Measurements from ENCODE around the gene RAN. TPM values are rescaled to one million over a fixed set of nuclear protein-coding genes. Genes with fewer than 3 reads are reported as not detected.

RAN gene
- total RNA-seq, 1 donor from 2014 or later: 803 TPM

GRCh38 chr12:130835011-130835410, 36.9 kb upstream of the RAN start:
- no peak for DNase-seq (ENCODE audit: low spot score, unreplicated experiment)
- H3K4me3 Mint-ChIP-seq (ENCODE audit: low read depth): no peak overlapping the region
- H3K27ac Mint-ChIP-seq: no peak overlapping the region
- H3K36me3 Mint-ChIP-seq (ENCODE audit: insufficient read depth): no peaks in the 10 kb centered on the region
- no peak for TF ChIP-seq CTCF (IDR thresholded peaks at IDR 0.05; ENCODE audit: unreplicated experiment)
- H3K4me1 Mint-ChIP-seq (ENCODE audit: low read depth): peaks cover 35% of the 10 kb centered on the region
- peaks cover 15% of the 10 kb centered on the region for H3K27me3 Mint-ChIP-seq
- H3K9me3 Mint-ChIP-seq (ENCODE audit: low read depth): no peaks in the 10 kb centered on the region

GRCh38 chr12:130835436-130835835, 36.4 kb upstream of the RAN start:
- Mint-ChIP-seq H3K4me1 (ENCODE audit: low read depth) (peaks cover 34% of the 10 kb centered on the region), H3K27me3 (peaks cover 15% of the 10 kb centered on the region), H3K9me3 (ENCODE audit: low read depth) (no peaks in the 10 kb centered on the region), H3K36me3 (ENCODE audit: insufficient read depth) (no peaks in the 10 kb centered on the region), H3K27ac (no peak overlapping the region), H3K4me3 (ENCODE audit: low read depth) (no peak overlapping the region)
- TF ChIP-seq CTCF (IDR thresholded peaks at IDR 0.05; ENCODE audit: unreplicated experiment): no peak
- no peak for DNase-seq (ENCODE audit: low spot score, unreplicated experiment)

GRCh38 chr12:130838284-130838950, 33.4 kb upstream of the RAN start:
- peaks cover 25% of the 10 kb centered on the region for H3K4me1 Mint-ChIP-seq (ENCODE audit: low read depth)
- H3K27me3 Mint-ChIP-seq: peaks cover 12% of the 10 kb centered on the region
- H3K4me3 Mint-ChIP-seq (ENCODE audit: low read depth): peak overlapping the region; percentile 81
- no peak for TF ChIP-seq CTCF (IDR thresholded peaks at IDR 0.05; ENCODE audit: unreplicated experiment)
- no peaks in the 10 kb centered on the region for H3K36me3 Mint-ChIP-seq (ENCODE audit: insufficient read depth)
- no peak for DNase-seq (ENCODE audit: low spot score, unreplicated experiment)
- no peaks in the 10 kb centered on the region for H3K9me3 Mint-ChIP-seq (ENCODE audit: low read depth)
- peak overlapping the region; percentile 84 for H3K27ac Mint-ChIP-seq

- no peaks in the 10 kb centered on the region for H3K9me3 Mint-ChIP-seq (ENCODE audit: low read depth)
- peak within 1 kb of the TSS; percentile 84 for H3K27ac Mint-ChIP-seq
- H3K27me3 Mint-ChIP-seq: peaks cover 12% of the 10 kb centered on the region
- no peaks in the 10 kb centered on the region for H3K36me3 Mint-ChIP-seq (ENCODE audit: insufficient read depth)
- DNase-seq (ENCODE audit: low spot score, unreplicated experiment): peak; percentile 83
- TF ChIP-seq CTCF (IDR thresholded peaks at IDR 0.05; ENCODE audit: unreplicated experiment): no peak
- peak within 1 kb of the TSS; percentile 81 for H3K4me3 Mint-ChIP-seq (ENCODE audit: low read depth)
- peaks cover 25% of the 10 kb centered on the region for H3K4me1 Mint-ChIP-seq (ENCODE audit: low read depth)
Observed at GRCh38 chr12:130838951-130839769, 32.7 kb upstream of the RAN start, which contains the start of gene STX2. Gene STX2 (minus strand): TSS chr12:130839250. CDS start chr12:130839099, 151 bp downstream.

- DNase-seq (ENCODE audit: low spot score, unreplicated experiment): no peak
- Mint-ChIP-seq H3K4me3 (ENCODE audit: low read depth) (peak overlapping the region; percentile 59), H3K27me3 (peaks cover 12% of the 10 kb centered on the region), H3K27ac (peak overlapping the region; percentile 4), H3K9me3 (ENCODE audit: low read depth) (no peaks in the 10 kb centered on the region), H3K4me1 (ENCODE audit: low read depth) (peaks cover 25% of the 10 kb centered on the region), H3K36me3 (ENCODE audit: insufficient read depth) (no peaks in the 10 kb centered on the region)
- TF ChIP-seq CTCF (IDR thresholded peaks at IDR 0.05; ENCODE audit: unreplicated experiment): no peak
Observed at GRCh38 chr12:130839770-130840404, 32.0 kb upstream of the RAN start.
